HEK293T (cell line): ENCODE measurements around the gene DCXR.

Experiments used
- BHLHE40 ChIP-seq: fragments of 450-650 bp; IDR thresholded peaks from 2 replicates; pipeline ENCODE4 v1.6.1; 2016; ENCODE audit warnings: mild to moderate bottlenecking, moderate library complexity, borderline replicate concordance
- ELF4 ChIP-seq: fragments of 450-650 bp; IDR thresholded peaks from 2 replicates; pipeline ENCODE4 v1.6.1; 2017; ENCODE audit warnings: antibody characterized with exemption
- FOXA1 ChIP-seq: fragments of 450-650 bp; IDR thresholded peaks from 2 replicates; pipeline ENCODE4 v1.6.1; 2016; ENCODE audit warnings: mild to moderate bottlenecking
- FOXK2 ChIP-seq: fragments of 450-650 bp; IDR thresholded peaks from 2 replicates; pipeline ENCODE4 v1.6.1; 2016; ENCODE audit warnings: mild to moderate bottlenecking
- FOXM1 ChIP-seq: fragments of 450-650 bp; IDR thresholded peaks from 2 replicates; pipeline ENCODE4 v1.6.1; 2017; ENCODE audit warnings: mild to moderate bottlenecking, borderline replicate concordance
- LEF1 ChIP-seq: fragments of 450-650 bp; IDR thresholded peaks from 2 replicates; pipeline ENCODE4 v1.6.1; 2017; ENCODE audit warnings: mild to moderate bottlenecking, borderline replicate concordance
- NFRKB ChIP-seq: fragments of 450-650 bp; IDR thresholded peaks from 2 replicates; pipeline ENCODE4 v1.6.1; 2016; ENCODE audit warnings: mild to moderate bottlenecking, moderate library complexity
- SUZ12 ChIP-seq: fragments of 450-650 bp; IDR thresholded peaks from 2 replicates; pipeline ENCODE4 v1.6.1; 2016; ENCODE audit warnings: mild to moderate bottlenecking
- TARDBP ChIP-seq: fragments of 450-650 bp; IDR thresholded peaks from 2 replicates; pipeline ENCODE4 v1.6.1; 2016

DNA sequence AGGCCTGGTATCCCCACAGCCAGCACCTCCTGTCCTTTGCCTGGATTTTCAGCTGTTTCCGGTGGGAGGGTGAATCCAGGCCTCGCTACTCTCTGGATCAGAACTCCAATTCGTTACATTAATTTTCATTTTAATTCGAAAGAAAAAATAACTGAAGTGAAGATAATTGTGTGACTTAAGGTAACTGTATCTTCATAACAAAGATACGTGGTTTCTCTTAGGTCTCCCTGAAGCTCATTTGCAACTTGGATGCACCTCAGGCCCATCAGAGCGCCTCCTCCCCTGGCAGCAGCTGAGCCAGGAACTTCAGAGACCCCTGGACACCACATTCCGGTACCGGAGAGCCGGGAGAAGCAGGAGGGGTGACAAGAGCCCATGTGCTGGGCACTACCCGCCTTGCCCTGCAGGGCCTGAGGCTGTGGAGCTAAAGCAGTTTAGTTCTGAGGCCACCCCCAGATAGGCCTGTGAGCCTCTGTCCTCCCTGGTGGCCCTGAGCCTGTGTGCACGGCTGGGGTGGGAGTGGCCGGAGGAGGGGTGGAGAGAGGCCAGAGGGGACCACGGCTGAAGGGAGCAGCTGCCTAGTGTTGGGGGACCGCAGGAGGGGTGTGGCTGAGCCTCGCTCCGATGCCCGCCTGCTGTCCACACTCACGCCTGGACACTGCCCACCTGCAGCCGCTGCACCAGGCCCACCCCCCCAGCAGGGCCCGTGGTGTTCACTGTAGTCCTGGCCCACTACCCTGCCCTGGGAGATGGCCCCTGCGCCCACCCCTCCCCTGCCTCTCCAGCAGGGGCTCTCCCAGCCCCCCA lies 39.5 kb upstream of the DCXR start:
- TF ChIP-seq FOXK2, result no peak
- no peak for TF ChIP-seq LEF1
- no peak for TF ChIP-seq FOXM1
- TF ChIP-seq SUZ12, result no peak
- TF ChIP-seq FOXA1, result no peak
- no peak for TF ChIP-seq BHLHE40
- TF ChIP-seq ELF4, result no peak
- TF ChIP-seq TARDBP, result no peak
- no peak for TF ChIP-seq NFRKB
